Liver (tissue), 3 donors: ENCODE results near the gene IMPA2.

Experiments
- HNF4A ChIP-seq, 2 donors: conservative IDR thresholded peaks; 2 replicates each; pipeline ENCODE4 v1.6.1; 2016; ENCODE audit warnings: antibody characterized with exemption in 2 of 2, mild to moderate bottlenecking in 2 of 2
- YY1 ChIP-seq: IDR thresholded peaks from 2 replicates; pipeline ENCODE4 v1.6.1; 2016; ENCODE audit warnings: antibody characterized with exemption, mild to moderate bottlenecking
- TF ChIP-seq, protein P1 (sequence below): fragments of 150-350 bp; IDR thresholded peaks from 2 replicates; pipeline ENCODE4 v1.5.1; 2017; ENCODE audit warnings: improper control_type of control experiment, low read depth, low read length; ENCODE audit not compliant: missing input control
- TF ChIP-seq, protein P2 (sequence below): IDR thresholded peaks from 2 replicates; pipeline ENCODE4 v1.6.1; 2016; ENCODE audit warnings: antibody characterized with exemption
- TF ChIP-seq, protein P3 (sequence below): IDR thresholded peaks from 2 replicates; pipeline ENCODE4 v1.6.1; 2016; ENCODE audit warnings: antibody characterized with exemption
- TF ChIP-seq, protein P4 (sequence below): IDR thresholded peaks from 2 replicates; pipeline ENCODE4 v1.6.1; 2016; ENCODE audit warnings: antibody characterized with exemption
- donor health status: healthy.
- donor health status: healthy.

DNA sequence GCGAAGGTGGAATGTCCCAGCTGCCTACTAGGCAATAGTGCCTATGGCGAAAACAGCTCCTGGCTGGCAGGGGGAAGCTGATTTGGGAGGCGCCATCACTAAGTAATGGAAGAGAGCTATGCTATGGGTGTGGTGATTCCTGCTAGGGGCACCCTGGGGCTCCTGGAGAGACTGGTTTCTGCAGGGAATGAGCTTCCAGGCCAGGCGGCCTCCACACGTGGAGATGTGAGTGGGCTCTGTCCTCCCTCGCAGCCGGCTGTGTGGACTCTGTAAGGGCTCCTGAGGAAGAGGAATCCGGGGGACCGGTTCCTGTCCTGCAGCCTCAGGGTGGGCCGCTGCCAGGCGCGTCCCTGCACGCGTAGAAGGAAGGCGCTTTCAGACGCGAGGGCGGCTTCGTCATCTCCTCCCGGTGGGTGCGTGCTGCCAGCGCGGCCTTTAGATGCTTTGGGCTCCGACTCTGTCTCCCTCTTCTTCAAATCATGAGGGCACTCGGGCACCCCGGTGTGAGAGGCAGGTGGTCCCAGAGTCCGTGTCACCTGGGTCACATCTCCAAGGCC lies 56.9 kb downstream of the IMPA2 start:
- TF ChIP-seq, protein P1, sequence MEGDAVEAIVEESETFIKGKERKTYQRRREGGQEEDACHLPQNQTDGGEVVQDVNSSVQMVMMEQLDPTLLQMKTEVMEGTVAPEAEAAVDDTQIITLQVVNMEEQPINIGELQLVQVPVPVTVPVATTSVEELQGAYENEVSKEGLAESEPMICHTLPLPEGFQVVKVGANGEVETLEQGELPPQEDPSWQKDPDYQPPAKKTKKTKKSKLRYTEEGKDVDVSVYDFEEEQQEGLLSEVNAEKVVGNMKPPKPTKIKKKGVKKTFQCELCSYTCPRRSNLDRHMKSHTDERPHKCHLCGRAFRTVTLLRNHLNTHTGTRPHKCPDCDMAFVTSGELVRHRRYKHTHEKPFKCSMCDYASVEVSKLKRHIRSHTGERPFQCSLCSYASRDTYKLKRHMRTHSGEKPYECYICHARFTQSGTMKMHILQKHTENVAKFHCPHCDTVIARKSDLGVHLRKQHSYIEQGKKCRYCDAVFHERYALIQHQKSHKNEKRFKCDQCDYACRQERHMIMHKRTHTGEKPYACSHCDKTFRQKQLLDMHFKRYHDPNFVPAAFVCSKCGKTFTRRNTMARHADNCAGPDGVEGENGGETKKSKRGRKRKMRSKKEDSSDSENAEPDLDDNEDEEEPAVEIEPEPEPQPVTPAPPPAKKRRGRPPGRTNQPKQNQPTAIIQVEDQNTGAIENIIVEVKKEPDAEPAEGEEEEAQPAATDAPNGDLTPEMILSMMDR, result no peak
- TF ChIP-seq HNF4A (conservative IDR thresholded peaks at IDR 0.05) (no peak), YY1 (no peak)
- TF ChIP-seq, protein P2, sequence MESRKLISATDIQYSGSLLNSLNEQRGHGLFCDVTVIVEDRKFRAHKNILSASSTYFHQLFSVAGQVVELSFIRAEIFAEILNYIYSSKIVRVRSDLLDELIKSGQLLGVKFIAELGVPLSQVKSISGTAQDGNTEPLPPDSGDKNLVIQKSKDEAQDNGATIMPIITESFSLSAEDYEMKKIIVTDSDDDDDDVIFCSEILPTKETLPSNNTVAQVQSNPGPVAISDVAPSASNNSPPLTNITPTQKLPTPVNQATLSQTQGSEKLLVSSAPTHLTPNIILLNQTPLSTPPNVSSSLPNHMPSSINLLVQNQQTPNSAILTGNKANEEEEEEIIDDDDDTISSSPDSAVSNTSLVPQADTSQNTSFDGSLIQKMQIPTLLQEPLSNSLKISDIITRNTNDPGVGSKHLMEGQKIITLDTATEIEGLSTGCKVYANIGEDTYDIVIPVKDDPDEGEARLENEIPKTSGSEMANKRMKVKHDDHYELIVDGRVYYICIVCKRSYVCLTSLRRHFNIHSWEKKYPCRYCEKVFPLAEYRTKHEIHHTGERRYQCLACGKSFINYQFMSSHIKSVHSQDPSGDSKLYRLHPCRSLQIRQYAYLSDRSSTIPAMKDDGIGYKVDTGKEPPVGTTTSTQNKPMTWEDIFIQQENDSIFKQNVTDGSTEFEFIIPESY, result no peak
- TF ChIP-seq, protein P3, sequence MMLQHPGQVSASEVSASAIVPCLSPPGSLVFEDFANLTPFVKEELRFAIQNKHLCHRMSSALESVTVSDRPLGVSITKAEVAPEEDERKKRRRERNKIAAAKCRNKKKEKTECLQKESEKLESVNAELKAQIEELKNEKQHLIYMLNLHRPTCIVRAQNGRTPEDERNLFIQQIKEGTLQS, result no peak
- TF ChIP-seq, protein P4, sequence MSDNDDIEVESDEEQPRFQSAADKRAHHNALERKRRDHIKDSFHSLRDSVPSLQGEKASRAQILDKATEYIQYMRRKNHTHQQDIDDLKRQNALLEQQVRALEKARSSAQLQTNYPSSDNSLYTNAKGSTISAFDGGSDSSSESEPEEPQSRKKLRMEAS, result no peak
